ENCODE results near the gene HLX. TPM values are rescaled to one million over a fixed set of nuclear protein-coding genes. Genes with fewer than 3 reads are reported as not detected.

The HLX gene
- total RNA-seq, 1 experiment from 2014 or later: 1.8 TPM

GRCh38 chr1:220887202-220887519 lies 7.9 kb downstream of the HLX start:
- no peaks in the 10 kb centered on the region for H4K20me1 ChIP-seq (ENCODE audit: insufficient read depth)
- H3K4me2 ChIP-seq (ENCODE audit: low read length): no peak overlapping the region
- DNase-seq (ENCODE audit: low read depth, low spot score) (no peak), ATAC-seq (no peak)
- H3K27me3 ChIP-seq (ENCODE audit: insufficient read depth, low read length): no peaks in the 10 kb centered on the region
- H3K79me2 ChIP-seq (ENCODE audit: insufficient read depth, low read length): no peaks in the 10 kb centered on the region
- H3K9me2 ChIP-seq (ENCODE audit: insufficient read depth): no peaks in the 10 kb centered on the region
- ChIA-PET POLR2A (no interaction called here), CTCF (no interaction called here), RAD21 (ENCODE audit: low non-redundant PET in 1 of 2, low total read pairs in 2 of 2, uncharacterized antibody in 2 of 2, unreplicated experiment in 2 of 2) (no interaction called here)
- no TSS peak for BruUV-seq (replicated peaks)
- no peak overlapping the region for H3K4me3 ChIP-seq (replicated peaks in 1 of 2; ENCODE audit: low read depth in 1 of 2, low read length in 2 of 2)
- no peak overlapping the region for H3K9ac ChIP-seq (ENCODE audit: low read length)
- no peak overlapping the region for H2AFZ ChIP-seq (ENCODE audit: low read depth, low read length, poor library complexity, severe bottlenecking)
- intact Hi-C loops (cut with micrococcal nuclease): no loop called here
- TF ChIP-seq FOSL1 (IDR thresholded peaks at IDR 0.05; ENCODE audit: low read depth) (no peak), ZFX (IDR thresholded peaks at IDR 0.05) (no peak), SRF (IDR thresholded peaks at IDR 0.05; ENCODE audit: low read depth) (no peak), SP1 (IDR thresholded peaks at IDR 0.05; ENCODE audit: low read depth) (no peak), MAX (IDR thresholded peaks at IDR 0.05) (no peak), JUND (IDR thresholded peaks at IDR 0.05) (no peak), EGR1 (IDR thresholded peaks at IDR 0.05; ENCODE audit: low read depth) (no peak), ZBTB33 (IDR thresholded peaks at IDR 0.05; ENCODE audit: extremely low read depth, insufficient replicate concordance, low read length) (no peak), ATF3 (IDR thresholded peaks at IDR 0.05) (no peak)
- H3K36me3 ChIP-seq (ENCODE audit: control insufficient read depth in 1 of 2, insufficient read depth in 2 of 2, low read length in 2 of 2): no peaks in the 10 kb centered on the region
- no peaks in the 10 kb centered on the region for H3K4me1 ChIP-seq (ENCODE audit: control insufficient read depth in 1 of 2, insufficient read depth in 2 of 2, low read length in 2 of 2)
- H3K27ac ChIP-seq (ENCODE audit: low read depth, low read length): no peak overlapping the region
- no peaks in the 10 kb centered on the region for H3K9me3 ChIP-seq (ENCODE audit: control insufficient read depth in 1 of 2, insufficient read depth in 1 of 2, low read depth in 1 of 2, low read length in 2 of 2)

Data from HCT116 (cell line).